GM12874 (cell line): ENCODE measurements around the gene CSPG5.

Experiments
- TF ChIP-seq, protein P1 (sequence below): IDR thresholded peaks from 2 replicates; pipeline ENCODE4 v1.5.1; 2011; ENCODE audit warnings: low read depth, mild to moderate bottlenecking, control low read depth, low read length, moderate library complexity; ENCODE audit not compliant: insufficient read depth

CSPG5 gene

DNA sequence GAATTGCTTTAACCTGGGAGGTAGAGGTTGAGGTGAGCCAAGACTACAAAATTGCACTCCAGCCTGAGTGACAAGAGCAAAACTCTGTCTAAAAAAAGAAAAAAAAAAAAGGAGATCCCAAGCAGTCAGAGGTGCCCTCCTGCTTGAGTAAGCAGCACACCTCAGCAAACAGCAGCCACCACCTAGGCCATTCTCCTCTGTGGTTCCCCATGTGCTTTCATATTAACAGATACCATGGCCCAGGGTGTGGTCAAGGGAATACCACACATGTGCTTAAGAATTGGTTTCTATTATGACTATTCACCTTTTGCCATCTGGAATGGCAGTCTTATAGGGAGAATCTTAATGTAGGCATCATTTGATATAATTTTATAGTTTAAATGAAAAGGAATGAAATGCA lies 24.7 kb upstream of the CSPG5 start:
- TF ChIP-seq, protein P1, sequence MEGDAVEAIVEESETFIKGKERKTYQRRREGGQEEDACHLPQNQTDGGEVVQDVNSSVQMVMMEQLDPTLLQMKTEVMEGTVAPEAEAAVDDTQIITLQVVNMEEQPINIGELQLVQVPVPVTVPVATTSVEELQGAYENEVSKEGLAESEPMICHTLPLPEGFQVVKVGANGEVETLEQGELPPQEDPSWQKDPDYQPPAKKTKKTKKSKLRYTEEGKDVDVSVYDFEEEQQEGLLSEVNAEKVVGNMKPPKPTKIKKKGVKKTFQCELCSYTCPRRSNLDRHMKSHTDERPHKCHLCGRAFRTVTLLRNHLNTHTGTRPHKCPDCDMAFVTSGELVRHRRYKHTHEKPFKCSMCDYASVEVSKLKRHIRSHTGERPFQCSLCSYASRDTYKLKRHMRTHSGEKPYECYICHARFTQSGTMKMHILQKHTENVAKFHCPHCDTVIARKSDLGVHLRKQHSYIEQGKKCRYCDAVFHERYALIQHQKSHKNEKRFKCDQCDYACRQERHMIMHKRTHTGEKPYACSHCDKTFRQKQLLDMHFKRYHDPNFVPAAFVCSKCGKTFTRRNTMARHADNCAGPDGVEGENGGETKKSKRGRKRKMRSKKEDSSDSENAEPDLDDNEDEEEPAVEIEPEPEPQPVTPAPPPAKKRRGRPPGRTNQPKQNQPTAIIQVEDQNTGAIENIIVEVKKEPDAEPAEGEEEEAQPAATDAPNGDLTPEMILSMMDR: no peak

DNA sequence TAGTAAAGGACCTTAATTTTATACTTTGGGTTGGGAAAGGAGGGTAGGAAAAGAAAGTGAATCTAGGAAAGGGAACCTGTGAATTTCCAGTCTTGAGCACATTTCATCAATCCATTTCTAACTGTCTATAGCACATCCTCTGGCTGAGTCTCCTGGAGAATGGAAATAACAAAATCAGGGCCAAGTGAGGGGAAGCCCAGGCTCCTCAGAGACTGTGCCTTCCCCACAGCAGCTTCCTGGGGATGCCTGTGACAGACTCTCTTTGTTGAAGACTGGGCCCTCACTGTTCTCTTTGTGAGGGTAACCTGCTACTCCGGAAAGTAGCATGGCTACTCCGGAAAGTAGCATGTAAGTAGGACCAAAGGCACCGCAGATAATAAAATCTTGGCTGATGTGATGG lies 22.6 kb upstream of the CSPG5 start:
- TF ChIP-seq, protein P1: no peak

DNA sequence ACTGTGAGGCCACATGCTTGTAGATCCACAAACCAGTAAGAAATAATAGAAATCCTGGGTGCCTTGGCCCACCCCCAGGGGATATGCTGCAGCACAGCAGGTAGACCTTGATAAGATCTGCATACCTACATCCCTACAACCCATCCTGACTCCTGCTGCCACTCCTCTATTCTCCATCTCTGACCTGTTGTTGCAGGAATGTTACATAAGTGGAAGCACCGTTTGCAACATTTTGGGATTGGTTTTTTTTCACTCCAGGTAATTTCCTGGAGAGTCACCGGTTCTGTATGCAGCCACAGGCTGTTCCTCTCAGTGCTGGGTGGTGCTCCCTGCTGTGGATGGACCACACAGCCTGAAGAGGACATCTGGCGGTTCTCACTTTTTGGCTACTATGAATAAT lies 16.1 kb upstream of the CSPG5 start:
- TF ChIP-seq, protein P1: no peak

DNA sequence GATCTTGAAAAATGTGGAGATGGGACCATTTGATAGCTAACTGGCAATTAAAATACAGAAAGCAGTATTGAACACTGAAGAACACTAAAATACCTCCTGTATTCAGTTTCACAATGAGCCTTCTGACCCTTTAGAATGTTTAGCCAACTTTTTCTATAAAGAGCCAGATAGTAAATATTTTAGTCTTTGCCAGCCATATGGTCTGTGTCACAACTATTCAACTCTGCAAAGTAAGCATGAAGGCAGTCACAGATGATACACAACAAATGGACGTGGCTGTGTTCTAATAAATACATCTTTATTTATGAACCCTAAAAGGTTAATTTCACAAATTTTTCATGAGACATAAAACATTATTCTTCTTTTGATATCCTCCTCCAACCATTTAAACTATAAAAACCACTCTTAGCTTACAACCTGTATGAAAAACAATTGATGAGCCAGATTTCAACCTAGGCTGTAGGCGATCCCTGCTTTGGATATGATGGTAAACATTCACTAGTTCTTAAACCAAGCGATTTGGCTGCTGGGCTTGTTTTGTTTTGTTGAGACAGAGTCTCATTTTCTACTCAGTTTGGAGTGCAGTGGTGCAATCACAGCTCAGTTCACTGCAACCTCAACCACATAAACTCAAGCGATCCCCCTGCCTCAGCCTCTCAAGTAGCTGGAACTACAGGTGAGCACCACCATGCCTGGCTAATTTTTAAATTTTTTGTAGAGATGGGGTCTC lies 13.6 kb upstream of the CSPG5 start:
- TF ChIP-seq, protein P1: no peak

DNA sequence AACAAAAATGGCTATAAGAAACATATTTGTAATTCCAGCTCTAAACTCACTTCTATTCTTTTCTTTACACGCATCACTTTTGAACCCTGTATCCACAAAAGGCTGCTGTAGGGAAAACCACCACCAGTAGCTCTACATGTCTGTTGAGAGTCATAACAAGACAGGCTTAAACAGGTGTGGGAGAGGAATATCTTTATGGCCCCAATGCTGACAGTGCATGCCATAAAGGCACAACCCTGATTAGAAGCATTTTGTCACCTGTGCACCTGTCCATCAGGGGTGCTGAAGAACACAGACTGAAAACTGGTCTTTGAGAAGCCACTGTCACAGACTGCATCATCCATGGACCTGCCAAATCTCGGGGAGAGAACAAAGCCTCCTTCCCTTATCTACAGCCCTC lies 11.6 kb upstream of the CSPG5 start:
- TF ChIP-seq, protein P1: no peak

DNA sequence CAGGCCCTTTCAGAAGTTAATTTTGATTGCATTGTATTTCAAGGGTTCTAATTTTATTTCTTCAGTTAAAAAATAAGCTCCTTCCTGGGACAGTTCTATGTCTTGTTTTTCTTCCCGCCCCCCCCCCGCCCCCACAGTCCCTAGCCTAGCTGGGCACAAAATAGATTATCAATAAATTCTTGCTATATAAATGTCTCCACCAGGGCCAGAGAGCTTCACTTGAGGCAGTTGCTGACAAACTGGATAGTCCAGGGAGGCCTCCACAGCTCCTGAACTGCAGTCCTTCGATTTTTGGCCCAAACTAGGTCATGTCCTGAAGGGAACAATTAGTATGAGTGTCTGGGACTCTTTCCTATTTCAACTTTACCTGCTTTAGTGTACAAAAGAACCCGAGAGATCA lies 9.9 kb upstream of the CSPG5 start:
- TF ChIP-seq, protein P1: no peak

DNA sequence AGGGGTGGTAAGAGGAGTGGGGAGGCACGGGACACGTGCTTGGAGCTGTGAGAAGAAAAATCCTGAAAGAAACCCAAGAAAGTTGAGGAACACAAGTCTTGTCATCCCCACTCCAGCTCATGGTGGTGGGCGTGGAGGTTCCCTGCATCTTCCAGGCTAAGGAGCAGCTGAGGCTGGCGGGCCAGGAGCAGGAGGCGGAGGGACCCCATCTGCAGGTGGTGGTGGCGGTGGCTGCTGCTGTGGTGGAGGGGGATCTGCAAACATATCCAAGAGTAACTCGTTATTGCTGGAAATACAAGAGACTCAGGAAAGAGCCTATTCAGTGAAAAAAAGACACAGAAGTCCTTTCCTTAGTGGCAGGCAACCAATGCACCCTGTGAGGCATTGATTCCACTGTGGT lies 9.4 kb upstream of the CSPG5 start:
- TF ChIP-seq, protein P1: no peak
